Hypothalamus (tissue), 51 donors: ENCODE data around the gene ACOT7.

Experiments used
- DNase-seq, 51 donors: peaks; one replicate each; lab custom pipeline; 2025; lab: John Stamatoyannopoulos, UW

The ACOT7 gene

GRCh38 chr1:6274622-6275139, 118.9 kb downstream of the ACOT7 start:
- no peak for DNase-seq

- DNase-seq: no peak
These were observed 119.5 kb downstream of the ACOT7 start for GRCh38 chr1:6274102-6274501.

- DNase-seq: peak in 37 of 51 donors; percentile 8 to 76 (median 40)
These were observed 120.1 kb downstream of the ACOT7 start for GRCh38 chr1:6273380-6273891.

GRCh38 chr1:6272868-6273267, 120.7 kb downstream of the ACOT7 start:
- DNase-seq: peak in 1 of 51 donors; percentile 61

GRCh38 chr1:6272452-6272851, 121.1 kb downstream of the ACOT7 start:
- no peak for DNase-seq

GRCh38 chr1:6271554-6271953, 122.0 kb downstream of the ACOT7 start:
- no peak for DNase-seq

- DNase-seq: no peak
These were observed 122.6 kb downstream of the ACOT7 start for GRCh38 chr1:6271006-6271405.

- no peak for DNase-seq
These were observed 123.2 kb downstream of the ACOT7 start for GRCh38 chr1:6270401-6270800.

- DNase-seq: no peak
These were observed 123.7 kb downstream of the ACOT7 start for GRCh38 chr1:6269720-6270400.

GRCh38 chr1:6269296-6269695, 124.3 kb downstream of the ACOT7 start:
- no peak for DNase-seq

- DNase-seq: no peak
These were observed 125.2 kb downstream of the ACOT7 start for GRCh38 chr1:6268415-6268814.

- no peak for DNase-seq
These were observed 125.8 kb downstream of the ACOT7 start for GRCh38 chr1:6267686-6268322.

- DNase-seq: no peak
These were observed 126.9 kb downstream of the ACOT7 start for GRCh38 chr1:6266641-6267040.

GRCh38 chr1:6265151-6265550, 128.4 kb downstream of the ACOT7 start:
- no peak for DNase-seq

- no peak for DNase-seq
These were observed 129.9 kb downstream of the ACOT7 start for GRCh38 chr1:6263716-6264115.

- DNase-seq: peak in 1 of 51 donors; percentile 20
These were observed 130.8 kb downstream of the ACOT7 start for GRCh38 chr1:6262555-6263420.

- DNase-seq: no peak
These were observed 132.0 kb downstream of the ACOT7 start for GRCh38 chr1:6261615-6261995.

- DNase-seq: peak in 4 of 51 donors; percentile 11 to 32 (median 18)
These were observed 132.5 kb downstream of the ACOT7 start, which contains the start of gene GPR153 for GRCh38 chr1:6260961-6261614. TSS of gene GPR153 (minus strand) at chr1:6261098. CDS start at chr1:6254905, 6,193 bp downstream.

GRCh38 chr1:6260433-6260934, 133.1 kb downstream of the ACOT7 start:
- DNase-seq: no peak
